ENCODE results near the gene CRYBG2. TPM values are rescaled to one million over a fixed set of nuclear protein-coding genes. Genes with fewer than 3 reads are reported as not detected.

Gene CRYBG2
- 0.17 TPM for total RNA-seq (2013)
- under 1 TPM in 1 of 3 donors, not detected in 2; 0.52 TPM for polyA plus RNA-seq
- polyA minus RNA-seq, result not detected in 2 replicates
- 0 to 1.5 (median 0.07) reads per million in 11 experiments for total RNA-seq

GRCh38 chr1:26353976-26354820 is at the start of gene CRYBG2:
Gene CRYBG2 (minus strand): TSS chr1:26354130. CDS start chr1:26346657, 7,473 bp downstream.
- H3K27me3 Mint-ChIP-seq (ENCODE audit: low read depth in 3 of 3), result peaks cover 22 to 30% (median 27%) of the 10 kb centered on the region in 3 donors
- H3K36me3 Mint-ChIP-seq, result no peaks in the 10 kb centered on the region
- WGBS (ENCODE audit: insufficient coverage), result 98% methylated on average over 18 of the region's 21 CpGs
- H3K79me2 ChIP-seq (ENCODE audit: insufficient read depth, low read length), result no peaks in the 10 kb centered on the region
- no peak within 1 kb of the TSS for H3K9ac ChIP-seq (ENCODE audit: insufficient read depth, low read length, poor library complexity, severe bottlenecking)
- H3K4me3 Mint-ChIP-seq, result no peak within 1 kb of the TSS
- no peak within 1 kb of the TSS for H3K27ac ChIP-seq (ENCODE audit: low read depth in 1 of 2, low read length in 2 of 2)
- no peaks in the 10 kb centered on the region for H3K4me1 ChIP-seq (ENCODE audit: control insufficient read depth in 1 of 2, insufficient read depth in 2 of 2, low read length in 2 of 2)
- intact Hi-C loops (cut with micrococcal nuclease), result no loop called here
- peaks cover 0 to 6% (median 0%) of the 10 kb centered on the region in 7 donors for H3K9me3 Mint-ChIP-seq
- no peak within 1 kb of the TSS for H3K4me2 ChIP-seq (replicated peaks; ENCODE audit: extremely low read depth, low read length, poor library complexity, severe bottlenecking)
- H3K4me1 Mint-ChIP-seq, result peaks cover 3% of the 10 kb centered on the region
- no peak for TF ChIP-seq CTCF (IDR thresholded peaks at IDR 0.05)
- H3K36me3 ChIP-seq (replicated peaks in 1 of 2; ENCODE audit: control insufficient read depth in 1 of 2, insufficient read depth in 2 of 2, low read length in 2 of 2), result no peaks in the 10 kb centered on the region
- no peak within 1 kb of the TSS for H2AFZ ChIP-seq (ENCODE audit: insufficient read depth, low read depth, low read length, poor library complexity, severe bottlenecking)
- no peaks in the 10 kb centered on the region for H4K20me1 ChIP-seq (ENCODE audit: insufficient read depth, low read length)
- no peak within 1 kb of the TSS for H3K27ac Mint-ChIP-seq
- no peak within 1 kb of the TSS for H3K4me3 ChIP-seq (replicated peaks in 1 of 3; ENCODE audit: low read depth in 2 of 3, low read length in 3 of 3)
- H3K27me3 ChIP-seq (ENCODE audit: control insufficient read depth in 2 of 2, insufficient read depth in 2 of 2, low read length in 2 of 2), result peaks cover 11 to 13% of the 10 kb centered on the region in 2 donors
- no peaks in the 10 kb centered on the region for H3K9me3 ChIP-seq (replicated peaks in 1 of 2; ENCODE audit: control insufficient read depth in 1 of 2, insufficient read depth in 1 of 2, low read length in 2 of 2)
- no peak for DNase-seq

- WGBS (ENCODE audit: insufficient coverage), result 45% methylated on average over 3 of the region's 4 CpGs
- H3K9ac ChIP-seq (ENCODE audit: insufficient read depth, low read length, poor library complexity, severe bottlenecking), result no peak overlapping the region
- H4K20me1 ChIP-seq (ENCODE audit: insufficient read depth, low read length), result no peaks in the 10 kb centered on the region
- H3K9me3 ChIP-seq (replicated peaks in 1 of 2; ENCODE audit: control insufficient read depth in 1 of 2, insufficient read depth in 1 of 2, low read length in 2 of 2), result peaks cover 0 to 1% of the 10 kb centered on the region in 2 donors
- H3K9me3 Mint-ChIP-seq, result peaks cover 0 to 4% (median 0%) of the 10 kb centered on the region in 7 donors
- no peak overlapping the region for H3K27ac ChIP-seq (ENCODE audit: low read depth in 1 of 2, low read length in 2 of 2)
- peaks cover 0 to under 1% of the 10 kb centered on the region in 2 donors for H3K4me1 ChIP-seq (ENCODE audit: control insufficient read depth in 1 of 2, insufficient read depth in 2 of 2, low read length in 2 of 2)
- peaks cover 5 to 21% of the 10 kb centered on the region in 2 donors for H3K27me3 ChIP-seq (ENCODE audit: control insufficient read depth in 2 of 2, insufficient read depth in 2 of 2, low read length in 2 of 2)
- no peak overlapping the region for H3K4me2 ChIP-seq (replicated peaks; ENCODE audit: extremely low read depth, low read length, poor library complexity, severe bottlenecking)
- H2AFZ ChIP-seq (ENCODE audit: insufficient read depth, low read depth, low read length, poor library complexity, severe bottlenecking), result no peak overlapping the region
- peak overlapping the region in 1 of 2 donors; percentile 2 for H3K4me3 Mint-ChIP-seq
- no peak overlapping the region for H3K27ac Mint-ChIP-seq
- no peaks in the 10 kb centered on the region for H3K36me3 ChIP-seq (replicated peaks in 1 of 2; ENCODE audit: control insufficient read depth in 1 of 2, insufficient read depth in 2 of 2, low read length in 2 of 2)
- no peaks in the 10 kb centered on the region for H3K36me3 Mint-ChIP-seq
- peaks cover 2% of the 10 kb centered on the region for H3K4me1 Mint-ChIP-seq
- no peak for TF ChIP-seq CTCF (IDR thresholded peaks at IDR 0.05)
- intact Hi-C loops (cut with micrococcal nuclease), result no loop called here
- H3K27me3 Mint-ChIP-seq (ENCODE audit: low read depth in 3 of 3), result peaks cover 28 to 36% (median 34%) of the 10 kb centered on the region in 3 donors
- no peak overlapping the region for H3K4me3 ChIP-seq (replicated peaks in 1 of 3; ENCODE audit: low read depth in 2 of 3, low read length in 3 of 3)
- no peaks in the 10 kb centered on the region for H3K79me2 ChIP-seq (ENCODE audit: insufficient read depth, low read length)
- no peak for DNase-seq
These were observed 49.7 kb upstream of the CRYBG2 start for GRCh38 chr1:26403656-26404055.

Data from CD14-positive monocyte (primary cell).